Measurements from ENCODE around the gene POP4. TPM values are rescaled to one million over a fixed set of nuclear protein-coding genes. Genes with fewer than 3 reads are reported as not detected.

POP4 gene
- total RNA-seq, 1 experiment from 2014 or later = 116 TPM

DNA sequence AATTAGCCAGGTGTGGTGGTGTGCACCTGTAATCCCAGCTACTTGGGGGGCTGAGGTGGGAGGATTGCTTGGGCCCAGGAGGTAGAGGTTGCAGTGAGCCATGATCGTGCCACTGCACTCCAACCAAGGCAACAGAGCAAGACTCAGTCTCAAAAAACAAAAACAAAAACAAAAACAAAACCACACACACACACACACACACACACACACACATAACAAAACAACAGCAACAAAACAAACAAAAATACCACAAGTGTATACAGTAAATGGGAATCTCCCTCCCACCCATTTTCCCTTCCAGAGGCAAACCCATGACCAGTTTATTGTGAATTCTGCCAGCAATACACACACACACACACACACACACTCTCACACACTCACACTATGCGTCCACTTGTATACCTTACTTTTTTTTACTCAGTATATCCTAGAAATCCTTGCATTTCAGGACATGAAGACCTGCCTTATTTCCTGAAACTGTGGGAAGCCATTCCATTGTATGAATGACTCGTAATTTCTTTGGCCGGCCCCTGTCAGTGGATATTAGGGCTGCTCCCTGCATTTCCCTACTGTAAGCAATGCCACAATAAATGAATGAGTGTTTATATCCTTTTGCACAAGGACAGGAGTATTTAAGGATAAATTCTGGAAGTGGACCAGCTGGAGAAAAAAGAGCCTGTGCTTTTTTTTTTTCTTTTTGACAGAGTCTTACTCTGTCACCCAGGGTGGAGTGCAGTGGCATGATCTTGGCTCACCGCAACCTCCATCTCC lies 52.3 kb downstream of the POP4 start:
- DNase-seq (ENCODE audit: low read depth, low spot score) (no peak), ATAC-seq (no peak)
- Histone ChIP-seq H3K4me1 (ENCODE audit: control insufficient read depth, insufficient read depth, low read length) (peaks cover 21% of the 10 kb centered on the region), H3K36me3 (ENCODE audit: control insufficient read depth, insufficient read depth, low read length) (no peaks in the 10 kb centered on the region), H3K27ac (ENCODE audit: low read length) (no peak overlapping the region), H3K9me3 (ENCODE audit: control insufficient read depth, insufficient read depth, low read depth, low read length) (peaks cover 8% of the 10 kb centered on the region; the same call in 1 of the 2 replicates), H3K27me3 (ENCODE audit: control insufficient read depth, insufficient read depth, low read length) (no peaks in the 10 kb centered on the region), H3K4me3 (ENCODE audit: low read depth in 2 of 2, low read length in 2 of 2) (no peak overlapping the region)
- ChIA-PET CTCF (no interaction called here), POLR2A (interaction anchor here (0.7 kb wide), 1 partner anchor 53 kb away, joined by 5 read pairs; no protein-coding TSS in a partner anchor)
- TF ChIP-seq POLR2AphosphoS5 (IDR thresholded peaks at IDR 0.05; ENCODE audit: low read depth, low read length) (no peak), TCF7L2 (IDR thresholded peaks at IDR 0.05; ENCODE audit: low read depth, low read length) (no peak), SIN3A (IDR thresholded peaks at IDR 0.05; ENCODE audit: borderline replicate concordance, insufficient read depth, low read depth, low read length) (no peak)
- TF ChIP-seq, protein P1, sequence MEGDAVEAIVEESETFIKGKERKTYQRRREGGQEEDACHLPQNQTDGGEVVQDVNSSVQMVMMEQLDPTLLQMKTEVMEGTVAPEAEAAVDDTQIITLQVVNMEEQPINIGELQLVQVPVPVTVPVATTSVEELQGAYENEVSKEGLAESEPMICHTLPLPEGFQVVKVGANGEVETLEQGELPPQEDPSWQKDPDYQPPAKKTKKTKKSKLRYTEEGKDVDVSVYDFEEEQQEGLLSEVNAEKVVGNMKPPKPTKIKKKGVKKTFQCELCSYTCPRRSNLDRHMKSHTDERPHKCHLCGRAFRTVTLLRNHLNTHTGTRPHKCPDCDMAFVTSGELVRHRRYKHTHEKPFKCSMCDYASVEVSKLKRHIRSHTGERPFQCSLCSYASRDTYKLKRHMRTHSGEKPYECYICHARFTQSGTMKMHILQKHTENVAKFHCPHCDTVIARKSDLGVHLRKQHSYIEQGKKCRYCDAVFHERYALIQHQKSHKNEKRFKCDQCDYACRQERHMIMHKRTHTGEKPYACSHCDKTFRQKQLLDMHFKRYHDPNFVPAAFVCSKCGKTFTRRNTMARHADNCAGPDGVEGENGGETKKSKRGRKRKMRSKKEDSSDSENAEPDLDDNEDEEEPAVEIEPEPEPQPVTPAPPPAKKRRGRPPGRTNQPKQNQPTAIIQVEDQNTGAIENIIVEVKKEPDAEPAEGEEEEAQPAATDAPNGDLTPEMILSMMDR (IDR thresholded peaks at IDR 0.05) = no peak
- TF ChIP-seq, protein P2, sequence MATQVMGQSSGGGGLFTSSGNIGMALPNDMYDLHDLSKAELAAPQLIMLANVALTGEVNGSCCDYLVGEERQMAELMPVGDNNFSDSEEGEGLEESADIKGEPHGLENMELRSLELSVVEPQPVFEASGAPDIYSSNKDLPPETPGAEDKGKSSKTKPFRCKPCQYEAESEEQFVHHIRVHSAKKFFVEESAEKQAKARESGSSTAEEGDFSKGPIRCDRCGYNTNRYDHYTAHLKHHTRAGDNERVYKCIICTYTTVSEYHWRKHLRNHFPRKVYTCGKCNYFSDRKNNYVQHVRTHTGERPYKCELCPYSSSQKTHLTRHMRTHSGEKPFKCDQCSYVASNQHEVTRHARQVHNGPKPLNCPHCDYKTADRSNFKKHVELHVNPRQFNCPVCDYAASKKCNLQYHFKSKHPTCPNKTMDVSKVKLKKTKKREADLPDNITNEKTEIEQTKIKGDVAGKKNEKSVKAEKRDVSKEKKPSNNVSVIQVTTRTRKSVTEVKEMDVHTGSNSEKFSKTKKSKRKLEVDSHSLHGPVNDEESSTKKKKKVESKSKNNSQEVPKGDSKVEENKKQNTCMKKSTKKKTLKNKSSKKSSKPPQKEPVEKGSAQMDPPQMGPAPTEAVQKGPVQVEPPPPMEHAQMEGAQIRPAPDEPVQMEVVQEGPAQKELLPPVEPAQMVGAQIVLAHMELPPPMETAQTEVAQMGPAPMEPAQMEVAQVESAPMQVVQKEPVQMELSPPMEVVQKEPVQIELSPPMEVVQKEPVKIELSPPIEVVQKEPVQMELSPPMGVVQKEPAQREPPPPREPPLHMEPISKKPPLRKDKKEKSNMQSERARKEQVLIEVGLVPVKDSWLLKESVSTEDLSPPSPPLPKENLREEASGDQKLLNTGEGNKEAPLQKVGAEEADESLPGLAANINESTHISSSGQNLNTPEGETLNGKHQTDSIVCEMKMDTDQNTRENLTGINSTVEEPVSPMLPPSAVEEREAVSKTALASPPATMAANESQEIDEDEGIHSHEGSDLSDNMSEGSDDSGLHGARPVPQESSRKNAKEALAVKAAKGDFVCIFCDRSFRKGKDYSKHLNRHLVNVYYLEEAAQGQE (IDR thresholded peaks at IDR 0.05; ENCODE audit: insufficient read depth in 1 of 2, low read depth in 2 of 2, low read length in 1 of 2) = no peak
- no TSS peak for BruUV-seq (replicated peaks)
- in situ Hi-C loops (cut with HindIII; ENCODE audit: low pct_unique_long_range_greater_than_20kb, low sequenced_read_pairs) = no loop called here
- intact Hi-C loops (cut with micrococcal nuclease; ENCODE audit: unreplicated experiment) = no loop called here

DNA sequence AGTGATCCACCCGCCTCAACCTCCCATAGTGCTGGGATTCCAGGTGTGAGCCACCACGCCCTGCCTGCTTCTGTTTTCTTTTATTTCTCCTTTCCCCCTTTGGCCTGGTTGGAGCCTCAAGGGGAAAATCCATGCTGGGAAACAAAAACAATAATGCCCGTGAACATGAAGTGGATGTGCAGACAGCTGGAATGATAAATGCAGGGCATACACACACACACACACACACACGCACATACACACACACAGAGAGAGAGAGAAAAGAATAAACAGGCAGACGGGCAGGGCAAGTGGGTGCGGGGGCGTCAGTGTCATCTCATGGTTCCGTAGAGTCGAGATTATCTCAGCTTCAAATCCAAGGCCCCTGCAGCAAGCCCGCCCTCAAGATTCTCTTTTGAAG lies 54.8 kb downstream of the POP4 start:
- H3K4me3 ChIP-seq (ENCODE audit: low read depth in 2 of 2, low read length in 2 of 2) = no peak overlapping the region

More for the DNA sequence above, 54.8 kb downstream of the POP4 start:
- H3K27ac ChIP-seq (ENCODE audit: low read length) = no peak overlapping the region
- intact Hi-C loops (cut with micrococcal nuclease; ENCODE audit: unreplicated experiment) = no loop called here
- in situ Hi-C loops (cut with HindIII; ENCODE audit: low pct_unique_long_range_greater_than_20kb, low sequenced_read_pairs) = no loop called here
- DNase-seq (ENCODE audit: low read depth, low spot score) (no peak), ATAC-seq (no peak)
- ChIA-PET POLR2A (no interaction called here), CTCF (no interaction called here)
- BruUV-seq (replicated peaks) = no TSS peak
- TF ChIP-seq TCF7L2 (IDR thresholded peaks at IDR 0.05; ENCODE audit: low read depth, low read length) = no peak
- no peak for TF ChIP-seq SIN3A (IDR thresholded peaks at IDR 0.05; ENCODE audit: borderline replicate concordance, insufficient read depth, low read depth, low read length)
- TF ChIP-seq, protein P1 (IDR thresholded peaks at IDR 0.05) = no peak
- no peak for TF ChIP-seq POLR2AphosphoS5 (IDR thresholded peaks at IDR 0.05; ENCODE audit: low read depth, low read length)
- H3K9me3 ChIP-seq (ENCODE audit: control insufficient read depth, insufficient read depth, low read depth, low read length) = no peaks in the 10 kb centered on the region
- H3K4me1 ChIP-seq (ENCODE audit: control insufficient read depth, insufficient read depth, low read length) = peaks cover 36% of the 10 kb centered on the region
- no peaks in the 10 kb centered on the region for H3K36me3 ChIP-seq (ENCODE audit: control insufficient read depth, insufficient read depth, low read length)
- H3K27me3 ChIP-seq (ENCODE audit: control insufficient read depth, insufficient read depth, low read length) = no peaks in the 10 kb centered on the region

Measured in Panc1 (cell line).